ENCODE data around the gene ING2.

GRCh38 chr4:183507925-183508696 is 3.3 kb downstream of the ING2 start:
- TF ChIP-seq CTCF (IDR thresholded peaks at IDR 0.05) (no peak), POLR2A (IDR thresholded peaks at IDR 0.05) (no peak)
